ENCODE measurements around the gene ADGRG6. TPM values are rescaled to one million over a fixed set of nuclear protein-coding genes. Genes with fewer than 3 reads are reported as not detected.

Gene ADGRG6
- total and polyA plus RNA-seq, 2 donors from 2014 or later, result 2.6 to 32.8 TPM

- H3K9me3 ChIP-seq (ENCODE audit: control insufficient read depth in 2 of 3, insufficient read depth in 1 of 3, low read length in 3 of 3), result no peaks in the 10 kb centered on the region
- H3K9ac ChIP-seq (ENCODE audit: low read length in 3 of 3), result no peak overlapping the region
- FAIRE-seq, result no peak
- H3K27ac ChIP-seq (ENCODE audit: low read depth in 2 of 2, low read length in 2 of 2), result no peak overlapping the region
- intact Hi-C loops (cut with DNase I), result no loop called here
- DNase-seq, result no peak
- no peak overlapping the region for H3K4me3 ChIP-seq (ENCODE audit: low read length in 3 of 3)
- H3K36me3 ChIP-seq (ENCODE audit: control insufficient read depth in 2 of 3, insufficient read depth in 3 of 3, low read length in 3 of 3), result no peaks in the 10 kb centered on the region
- H3K27me3 ChIP-seq (ENCODE audit: control insufficient read depth, insufficient read depth, low read length), result no peaks in the 10 kb centered on the region
- no peak for TF ChIP-seq CTCF (IDR thresholded peaks at IDR 0.05; ENCODE audit: borderline replicate concordance, extremely low read depth, insufficient read depth)
- no peaks in the 10 kb centered on the region for H3K4me1 ChIP-seq (ENCODE audit: control insufficient read depth in 2 of 3, insufficient read depth in 2 of 3, low read depth in 1 of 3, low read length in 3 of 3)
These were observed 8.7 kb upstream of the ADGRG6 start for GRCh38 chr6:142293121-142293520.

- intact Hi-C loops (cut with DNase I), result no loop called here
These were observed 7.1 kb upstream of the ADGRG6 start for GRCh38 chr6:142294679-142295078.

GRCh38 chr6:142296975-142297604 is 4.7 kb upstream of the ADGRG6 start:
- intact Hi-C loops (cut with DNase I), result no loop called here
- DNase-seq (no peak), FAIRE-seq (no peak)
- TF ChIP-seq CTCF (IDR thresholded peaks at IDR 0.05; ENCODE audit: borderline replicate concordance, extremely low read depth, insufficient read depth), result no peak
- Histone ChIP-seq H3K9ac (ENCODE audit: low read length in 3 of 3) (no peak overlapping the region), H3K27me3 (ENCODE audit: control insufficient read depth, insufficient read depth, low read length) (no peaks in the 10 kb centered on the region), H3K9me3 (ENCODE audit: control insufficient read depth in 2 of 3, insufficient read depth in 1 of 3, low read length in 3 of 3) (no peaks in the 10 kb centered on the region), H3K36me3 (ENCODE audit: control insufficient read depth in 2 of 3, insufficient read depth in 3 of 3, low read length in 3 of 3) (no peaks in the 10 kb centered on the region), H3K4me1 (ENCODE audit: control insufficient read depth in 2 of 3, insufficient read depth in 2 of 3, low read depth in 1 of 3, low read length in 3 of 3) (no peaks in the 10 kb centered on the region), H3K4me3 (ENCODE audit: low read length in 3 of 3) (no peak overlapping the region), H3K27ac (ENCODE audit: low read depth in 2 of 2, low read length in 2 of 2) (no peak overlapping the region)

More at GRCh38 chr6:142294679-142295078, 7.1 kb upstream of the ADGRG6 start:
- Histone ChIP-seq H3K4me3 (ENCODE audit: low read length in 3 of 3) (no peak overlapping the region), H3K9me3 (ENCODE audit: control insufficient read depth in 2 of 3, insufficient read depth in 1 of 3, low read length in 3 of 3) (no peaks in the 10 kb centered on the region), H3K27ac (ENCODE audit: low read depth in 2 of 2, low read length in 2 of 2) (no peak overlapping the region), H3K4me1 (ENCODE audit: control insufficient read depth in 2 of 3, insufficient read depth in 2 of 3, low read depth in 1 of 3, low read length in 3 of 3) (no peaks in the 10 kb centered on the region), H3K9ac (ENCODE audit: low read length in 3 of 3) (no peak overlapping the region), H3K36me3 (ENCODE audit: control insufficient read depth in 2 of 3, insufficient read depth in 3 of 3, low read length in 3 of 3) (no peaks in the 10 kb centered on the region), H3K27me3 (ENCODE audit: control insufficient read depth, insufficient read depth, low read length) (no peaks in the 10 kb centered on the region)
- TF ChIP-seq CTCF (IDR thresholded peaks at IDR 0.05; ENCODE audit: borderline replicate concordance, extremely low read depth, insufficient read depth), result no peak
- no peak for FAIRE-seq
- DNase-seq, result no peak

- no peaks in the 10 kb centered on the region for H3K4me1 ChIP-seq (ENCODE audit: control insufficient read depth in 2 of 3, insufficient read depth in 2 of 3, low read depth in 1 of 3, low read length in 3 of 3)
- no peak for DNase-seq
- no peak for TF ChIP-seq CTCF (IDR thresholded peaks at IDR 0.05; ENCODE audit: borderline replicate concordance, extremely low read depth, insufficient read depth)
- no peak overlapping the region for H3K4me3 ChIP-seq (ENCODE audit: low read length in 3 of 3)
- no peaks in the 10 kb centered on the region for H3K9me3 ChIP-seq (ENCODE audit: control insufficient read depth in 2 of 3, insufficient read depth in 1 of 3, low read length in 3 of 3)
- no peak overlapping the region for H3K9ac ChIP-seq (ENCODE audit: low read length in 3 of 3)
- no peak overlapping the region for H3K27ac ChIP-seq (ENCODE audit: low read depth in 2 of 2, low read length in 2 of 2)
- H3K27me3 ChIP-seq (ENCODE audit: control insufficient read depth, insufficient read depth, low read length), result no peaks in the 10 kb centered on the region
- intact Hi-C loops (cut with DNase I), result no loop called here
- no peaks in the 10 kb centered on the region for H3K36me3 ChIP-seq (ENCODE audit: control insufficient read depth in 2 of 3, insufficient read depth in 3 of 3, low read length in 3 of 3)
- no peak for FAIRE-seq
These were observed 4.2 kb upstream of the ADGRG6 start for GRCh38 chr6:142297605-142297995.

Data from kidney (tissue), 14 donors.